Endothelial cell of umbilical vein (primary cell): ENCODE data around the gene IGHMBP2. TPM values are rescaled to one million over a fixed set of nuclear protein-coding genes. Genes with fewer than 3 reads are reported as not detected.

ENCODE experiments used
- BruUV-seq: library from RNA; stranded (reverse); fragments of 400-500 nt; replicated peaks from 2 replicates; lab custom pipeline; 2021; lab: Mats Ljungman, UMichigan
- CTCF ChIA-PET: fragments of 300-600, 350-600 bp; sonication (Branson Sonifier 250); formaldehyde crosslinking; loops from one replicate; lab custom pipeline; 2021; ENCODE audit warnings: antibody characterized with exemption, inconsistent platforms; lab: Charles Lee
- POLR2A ChIA-PET: fragments of 300-600, 350-600 bp; sonication (Branson Sonifier 250); formaldehyde crosslinking; loops from one replicate; lab custom pipeline; 2021; ENCODE audit warnings: antibody characterized with exemption, inconsistent platforms; lab: Charles Lee
- DNase-seq: peaks from one replicate; pipeline ENCODE4 v3.0.0-alpha.2; 2011; ENCODE audit warnings: low read depth, low spot score
- FAIRE-seq: peaks from 2 replicates; lab custom pipeline; 2011; peaks lifted over from hg19 to GRCh38; lab: Jason Lieb, UNC
- H2AFZ ChIP-seq: 2 replicates; pipeline ENCODE4 v1.6.0; 2012; ENCODE audit warnings: low read depth, low read length, control low read depth, inconsistent platforms
- H3K27ac ChIP-seq: 2 replicates; pipeline ENCODE4 v1.5.1; 2011; ENCODE audit warnings: low read depth, mild to moderate bottlenecking, control low read depth, low read length, moderate library complexity; ENCODE audit not compliant: insufficient read depth
- H3K27me3 ChIP-seq, 2 experiments: 2 replicates each; pipeline versions ENCODE4 v1.6.0 to v1.6.1; 2011; ENCODE audit warnings: low read length in 2 of 2, mixed read lengths in 1 of 2; ENCODE audit not compliant: control insufficient read depth in 2 of 2, insufficient read depth in 2 of 2
- H3K36me3 ChIP-seq, 2 experiments: 2 replicates in 1 of 2; 3 replicates in 1 of 2; pipeline ENCODE4 v1.5.1; 2011; ENCODE audit warnings: low read length in 2 of 2, mild to moderate bottlenecking in 1 of 2, moderate library complexity in 1 of 2; ENCODE audit not compliant: control insufficient read depth in 2 of 2, insufficient read depth in 2 of 2; ENCODE audit errors: extremely low read depth in 1 of 2
- H3K4me1 ChIP-seq: 3 replicates; pipeline ENCODE4 v1.5.1; 2011; ENCODE audit warnings: mild to moderate bottlenecking, low read length; ENCODE audit not compliant: control insufficient read depth, insufficient read depth; ENCODE audit errors: extremely low read depth
- H3K4me2 ChIP-seq: 2 replicates; pipeline ENCODE4 v1.6.1; 2011; ENCODE audit warnings: low read length, control low read depth, mixed read lengths; ENCODE audit not compliant: insufficient read depth
- H3K4me3 ChIP-seq, 3 experiments: fragments of 200-600 bp in 1 of 3; sonication (generic), shearing (Covaris generic) in 1 of 3; replicated peaks in 1 of 3; 2 replicates each; pipeline ENCODE4 v1.5.1; 2011 to 2016; ENCODE audit warnings: control low read depth in 3 of 3, low read length in 3 of 3, mild to moderate bottlenecking in 2 of 3, inconsistent platforms in 1 of 3, low read depth in 1 of 3, moderate library complexity in 1 of 3; ENCODE audit not compliant: insufficient read depth in 1 of 3
- H3K79me2 ChIP-seq: 2 replicates; pipeline ENCODE4 v1.6.0; 2012; ENCODE audit warnings: low read length, inconsistent platforms; ENCODE audit not compliant: control insufficient read depth, insufficient read depth
- H3K9ac ChIP-seq: replicated peaks from 2 replicates; pipeline ENCODE3; 2011; ENCODE audit warnings: low read length, control low read depth; ENCODE audit not compliant: insufficient read depth; ENCODE audit errors: extremely low read depth
- H3K9me1 ChIP-seq: replicated peaks from 3 replicates; pipeline ENCODE4 v1.6.0; 2011; ENCODE audit warnings: mild to moderate bottlenecking, low read length; ENCODE audit not compliant: control insufficient read depth, insufficient read depth; ENCODE audit errors: extremely low read depth
- H3K9me3 ChIP-seq: replicated peaks from 2 replicates; pipeline ENCODE4 v1.5.1; 2012; ENCODE audit warnings: low read length, inconsistent platforms; ENCODE audit not compliant: control insufficient read depth, insufficient read depth
- H4K20me1 ChIP-seq: replicated peaks from 2 replicates; pipeline ENCODE3; 2011; ENCODE audit warnings: mild to moderate bottlenecking, low read length; ENCODE audit not compliant: control insufficient read depth, insufficient read depth; ENCODE audit errors: extremely low read depth
- EZH2 ChIP-seq: IDR thresholded peaks from 2 replicates; pipeline ENCODE4 v1.6.1; 2012; ENCODE audit warnings: borderline replicate concordance, low read depth, mild to moderate bottlenecking, moderate library complexity, low read length, inconsistent platforms; ENCODE audit not compliant: severe bottlenecking
- FOS ChIP-seq: IDR thresholded peaks from 2 replicates; pipeline ENCODE4 v1.6.1; 2011; ENCODE audit warnings: mild to moderate bottlenecking, low read length, moderate library complexity, borderline replicate concordance; ENCODE audit not compliant: insufficient read depth
- GATA2 ChIP-seq: IDR thresholded peaks from 2 replicates; pipeline ENCODE4 v1.7.0; 2011; ENCODE audit warnings: low read depth, mild to moderate bottlenecking, moderate library complexity, mixed read lengths, low read length; ENCODE audit not compliant: insufficient read length, insufficient read depth
- JUN ChIP-seq: IDR thresholded peaks from 2 replicates; pipeline ENCODE4 v1.6.1; 2011; ENCODE audit warnings: borderline replicate concordance, low read depth; ENCODE audit not compliant: insufficient read length, insufficient read depth
- MYC ChIP-seq: IDR thresholded peaks from one replicate; pipeline ENCODE4 v1.6.1; 2011; ENCODE audit warnings: mild to moderate bottlenecking, low read depth, low read length
- POLR2A ChIP-seq: IDR thresholded peaks from 2 replicates; pipeline ENCODE4 v1.6.1; 2012; ENCODE audit warnings: low read depth, mild to moderate bottlenecking, control low read depth, low read length
- POLR2AphosphoS5 ChIP-seq: IDR thresholded peaks from 2 replicates; pipeline ENCODE4 v1.6.1; 2012; ENCODE audit warnings: low read depth, mild to moderate bottlenecking, control low read depth, low read length, moderate library complexity; ENCODE audit not compliant: insufficient read depth
- dilution Hi-C: fragments of 300-500 bp; cut with MboI; formaldehyde crosslinking; loops from one replicate; pipeline ENCODE4 v1.15.0; 2019; ENCODE audit warnings: low sequenced_read_pairs; ENCODE audit not compliant: extremely low pct_ligation_motif_present
- intact Hi-C: fragments of 100-400 bp; cut with micrococcal nuclease; formaldehyde crosslinking; loops from one replicate; pipeline ENCODE4 v1.10.0; 2022
- polyA plus RNA-seq, 4 experiments: library from polyadenylated mRNA; depleted of rRNA in 3 of 4; stranded (reverse) in 3 of 4; unstranded in 1 of 4; fragments of >200 nt; gene quantifications; 2 replicates each; pipeline versions ENCODE4 v1.2.1 to v1.2.3, GENCODE V29; 2011 to 2012; ENCODE audit warnings: missing spikeins in 1 of 4
- total RNA-seq: library from RNA; stranded (reverse); gene quantifications from 2 replicates; pipeline ENCODE4 v1.2.3, GENCODE V29; 2021
- TF ChIP-seq, protein P1 (sequence below), 2 donors: IDR thresholded peaks; 1 replicate in 1 of 2; 2 replicates in 1 of 2; pipeline ENCODE4 v1.5.1; 2011; ENCODE audit warnings: low read length in 2 of 2, mild to moderate bottlenecking in 2 of 2, moderate library complexity in 2 of 2, control low read depth in 1 of 2, inconsistent platforms in 1 of 2, low read depth in 1 of 2; ENCODE audit not compliant: insufficient read depth in 1 of 2; ENCODE audit errors: extremely low read depth in 1 of 2
- TF ChIP-seq, protein P2 (sequence below): IDR thresholded peaks from 2 replicates; pipeline ENCODE4 v1.6.1; 2011; ENCODE audit not compliant: insufficient read depth, insufficient read length

Gene IGHMBP2
- total and polyA plus RNA-seq, 2 donors (not counting 3 experiments of a cell fraction or from before 2014, with no cell fraction given), result 10.9 to 25.1 TPM

DNA sequence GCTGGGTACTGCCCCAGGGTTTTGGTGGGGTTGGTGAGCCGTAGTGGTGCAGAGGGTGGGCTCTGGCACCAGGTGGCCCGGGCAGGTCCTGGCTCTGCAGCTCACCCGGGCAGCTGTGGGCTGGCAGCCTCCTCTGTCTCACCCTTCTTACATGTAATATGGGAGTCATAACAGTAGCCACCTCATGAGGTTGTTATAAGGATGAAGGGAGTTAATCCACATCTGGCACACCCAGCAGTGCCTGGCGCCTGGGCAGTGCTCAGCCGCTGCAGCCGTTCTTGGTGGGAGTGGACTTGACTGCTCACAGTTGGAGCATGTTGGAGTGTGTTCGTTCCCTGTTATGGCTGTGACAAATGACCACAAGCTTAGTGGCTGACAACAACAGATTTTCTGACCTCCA lies 28.7 kb downstream of the IGHMBP2 start:
- DNase-seq (no peak), FAIRE-seq (no peak)
- dilution Hi-C loops, result no loop called here
- no TSS peak for BruUV-seq
- ChIA-PET CTCF (no interaction called here), POLR2A (no interaction called here)
- H3K79me2 ChIP-seq, result no peaks in the 10 kb centered on the region
- H3K9me1 ChIP-seq, result no peaks in the 10 kb centered on the region
- no peaks in the 10 kb centered on the region for H3K27me3 ChIP-seq
- H3K9me3 ChIP-seq, result no peaks in the 10 kb centered on the region
- no peak overlapping the region for H3K9ac ChIP-seq
- H3K4me1 ChIP-seq, result no peaks in the 10 kb centered on the region
- no peaks in the 10 kb centered on the region for H4K20me1 ChIP-seq
- no peak for TF ChIP-seq POLR2AphosphoS5
- TF ChIP-seq EZH2, result no peak
- TF ChIP-seq FOS, result no peak
- TF ChIP-seq, protein P1, sequence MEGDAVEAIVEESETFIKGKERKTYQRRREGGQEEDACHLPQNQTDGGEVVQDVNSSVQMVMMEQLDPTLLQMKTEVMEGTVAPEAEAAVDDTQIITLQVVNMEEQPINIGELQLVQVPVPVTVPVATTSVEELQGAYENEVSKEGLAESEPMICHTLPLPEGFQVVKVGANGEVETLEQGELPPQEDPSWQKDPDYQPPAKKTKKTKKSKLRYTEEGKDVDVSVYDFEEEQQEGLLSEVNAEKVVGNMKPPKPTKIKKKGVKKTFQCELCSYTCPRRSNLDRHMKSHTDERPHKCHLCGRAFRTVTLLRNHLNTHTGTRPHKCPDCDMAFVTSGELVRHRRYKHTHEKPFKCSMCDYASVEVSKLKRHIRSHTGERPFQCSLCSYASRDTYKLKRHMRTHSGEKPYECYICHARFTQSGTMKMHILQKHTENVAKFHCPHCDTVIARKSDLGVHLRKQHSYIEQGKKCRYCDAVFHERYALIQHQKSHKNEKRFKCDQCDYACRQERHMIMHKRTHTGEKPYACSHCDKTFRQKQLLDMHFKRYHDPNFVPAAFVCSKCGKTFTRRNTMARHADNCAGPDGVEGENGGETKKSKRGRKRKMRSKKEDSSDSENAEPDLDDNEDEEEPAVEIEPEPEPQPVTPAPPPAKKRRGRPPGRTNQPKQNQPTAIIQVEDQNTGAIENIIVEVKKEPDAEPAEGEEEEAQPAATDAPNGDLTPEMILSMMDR (IDR thresholded peaks at IDR 0.05; ENCODE audit: extremely low read depth in 1 of 2, insufficient read depth in 1 of 2, low read depth in 1 of 2, low read length in 2 of 2), result no peak
- TF ChIP-seq GATA2, result no peak
- TF ChIP-seq, protein P2, sequence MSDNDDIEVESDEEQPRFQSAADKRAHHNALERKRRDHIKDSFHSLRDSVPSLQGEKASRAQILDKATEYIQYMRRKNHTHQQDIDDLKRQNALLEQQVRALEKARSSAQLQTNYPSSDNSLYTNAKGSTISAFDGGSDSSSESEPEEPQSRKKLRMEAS, result no peak
- no peak for TF ChIP-seq POLR2A
- no peak for TF ChIP-seq MYC
- no peak for TF ChIP-seq JUN
- H2AFZ ChIP-seq, result no peak overlapping the region
- intact Hi-C loops, result no loop called here
- no peak overlapping the region for H3K27ac ChIP-seq
- peaks cover 5 to 54% of the 10 kb centered on the region in 2 experiments for H3K36me3 ChIP-seq
- no peak overlapping the region for H3K4me3 ChIP-seq
- no peak overlapping the region for H3K4me2 ChIP-seq
